ENCODE results near the gene ADPRHL1.

The ADPRHL1 gene

GRCh38 chr13:113413178-113413897 is 40.0 kb downstream of the ADPRHL1 start:
- CTCF ChIA-PET: interaction anchor here (1.2 kb wide), 1 partner anchor 20 kb away, joined by 4 read pairs; no protein-coding TSS in a partner anchor
- TF ChIP-seq CTCF (IDR thresholded peaks at IDR 0.05; ENCODE audit: insufficient read depth, low read length, missing control alignments): no peak
- no peak for DNase-seq (ENCODE audit: low read depth, low spot score)
- POLR2A ChIA-PET: no interaction called here
- no peak overlapping the region for H3K4me3 ChIP-seq (ENCODE audit: low read depth, low read length)

GRCh38 chr13:113412440-113412839 is 40.8 kb downstream of the ADPRHL1 start:
- POLR2A ChIA-PET: no interaction called here
- no peak for TF ChIP-seq CTCF (IDR thresholded peaks at IDR 0.05; ENCODE audit: insufficient read depth, low read length, missing control alignments)
- DNase-seq (ENCODE audit: low read depth, low spot score): no peak
- CTCF ChIA-PET: interaction anchor here (1.6 kb wide), 1 partner anchor 16 kb away, joined by 8 read pairs; no protein-coding TSS in a partner anchor
- H3K4me3 ChIP-seq (ENCODE audit: low read depth, low read length): no peak overlapping the region

- ChIA-PET CTCF (interaction anchor here (0.5 to 1.6 kb wide), 4 partner anchors 9 to 467 kb away, joined by 3 to 9 read pairs (median 6); no protein-coding TSS in a partner anchor), POLR2A (interaction anchor here (0.6 to 1.1 kb wide), 2 partner anchors 9 to 15 kb away, joined by 3 read pairs; no protein-coding TSS in a partner anchor)
- DNase-seq (ENCODE audit: low read depth, low spot score): peak; percentile 87
- H3K4me3 ChIP-seq (ENCODE audit: low read depth, low read length): peak overlapping the region; percentile 33
- TF ChIP-seq CTCF (IDR thresholded peaks at IDR 0.05; ENCODE audit: insufficient read depth, low read length, missing control alignments): no peak
Measured at GRCh38 chr13:113411216-113412023, 41.9 kb downstream of the ADPRHL1 start.

- TF ChIP-seq CTCF (IDR thresholded peaks at IDR 0.05; ENCODE audit: insufficient read depth, low read length, missing control alignments): no peak
- H3K4me3 ChIP-seq (ENCODE audit: low read depth, low read length): peak overlapping the region; percentile 33
- ChIA-PET CTCF (interaction anchor here (0.5 to 3.6 kb wide), 6 partner anchors 8 to 466 kb away, joined by 3 to 21 read pairs (median 6); no protein-coding TSS in a partner anchor), POLR2A (interaction anchor here (0.6 to 1.1 kb wide), 2 partner anchors 8 to 14 kb away, joined by 3 read pairs; no protein-coding TSS in a partner anchor)
- DNase-seq (ENCODE audit: low read depth, low spot score): peak; percentile 42
Measured at GRCh38 chr13:113410472-113411201, 42.7 kb downstream of the ADPRHL1 start.

- H3K4me3 ChIP-seq (ENCODE audit: low read depth, low read length): no peak overlapping the region
- DNase-seq (ENCODE audit: low read depth, low spot score): no peak
Measured at GRCh38 chr13:113408562-113408961, 44.7 kb downstream of the ADPRHL1 start.

More at GRCh38 chr13:113408562-113408961, 44.7 kb downstream of the ADPRHL1 start:
- TF ChIP-seq CTCF (IDR thresholded peaks at IDR 0.05; ENCODE audit: insufficient read depth, low read length, missing control alignments): no peak
- CTCF ChIA-PET: interaction anchor here (3.6 kb wide), 1 partner anchor 12 kb away, joined by 21 read pairs; no protein-coding TSS in a partner anchor
- POLR2A ChIA-PET: no interaction called here
